Kidney epithelial cell (primary cell): ENCODE results near the gene PMAIP1. TPM values are rescaled to one million over a fixed set of nuclear protein-coding genes. Genes with fewer than 3 reads are reported as not detected.

ENCODE experiments used
- DNase-seq: peaks from one replicate; pipeline ENCODE4 v3.0.0-alpha.2; 2010; ENCODE audit warnings: low read depth
- H3K27me3 ChIP-seq: 2 replicates; pipeline ENCODE4 v1.6.0; 2011; ENCODE audit warnings: low read length; ENCODE audit not compliant: control insufficient read depth, insufficient read depth
- H3K36me3 ChIP-seq: 2 replicates; pipeline ENCODE4 v1.5.1; 2011; ENCODE audit warnings: low read length; ENCODE audit not compliant: control insufficient read depth, insufficient read depth
- H3K4me3 ChIP-seq: 2 replicates; pipeline ENCODE4 v1.5.1; 2011; ENCODE audit warnings: low read depth, mild to moderate bottlenecking, control low read depth, low read length
- total RNA-seq: library from RNA; depleted of rRNA; stranded (reverse); fragments of >200 nt; gene quantifications from 2 replicates; pipeline ENCODE4 v1.2.3, GENCODE V29; 2015
- TF ChIP-seq, protein P1 (sequence below): IDR thresholded peaks from 2 replicates; pipeline ENCODE4 v1.5.1; 2011; ENCODE audit warnings: mild to moderate bottlenecking, moderate library complexity, low read length, control low read depth, inconsistent platforms; ENCODE audit not compliant: insufficient read depth, poor library complexity, severe bottlenecking

Gene PMAIP1
- total RNA-seq, 1 donor from 2014 or later = 73.9 TPM

DNA sequence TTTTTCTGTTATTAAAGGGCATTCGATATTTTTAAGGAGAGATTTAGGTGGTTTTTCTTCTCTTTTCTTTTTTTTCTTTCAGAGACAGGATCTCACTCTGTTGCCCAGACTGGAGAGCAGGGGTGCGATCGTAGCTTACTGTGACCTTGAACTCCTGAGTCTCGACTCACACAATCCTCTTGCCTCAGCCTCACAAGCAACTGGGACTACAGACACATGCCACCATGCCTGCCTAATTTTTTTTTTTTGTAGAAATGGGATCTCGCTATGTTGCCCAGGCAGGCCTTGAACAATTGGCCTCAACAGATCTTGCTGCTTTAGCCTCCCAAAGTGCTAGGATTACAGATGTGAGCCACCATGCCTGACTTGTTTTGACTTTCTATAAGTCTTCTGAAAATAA is 26.3 kb downstream of the PMAIP1 start:
- Histone ChIP-seq H3K27me3 (no peaks in the 10 kb centered on the region), H3K36me3 (no peaks in the 10 kb centered on the region), H3K4me3 (no peak overlapping the region)
- DNase-seq = no peak
- TF ChIP-seq, protein P1, sequence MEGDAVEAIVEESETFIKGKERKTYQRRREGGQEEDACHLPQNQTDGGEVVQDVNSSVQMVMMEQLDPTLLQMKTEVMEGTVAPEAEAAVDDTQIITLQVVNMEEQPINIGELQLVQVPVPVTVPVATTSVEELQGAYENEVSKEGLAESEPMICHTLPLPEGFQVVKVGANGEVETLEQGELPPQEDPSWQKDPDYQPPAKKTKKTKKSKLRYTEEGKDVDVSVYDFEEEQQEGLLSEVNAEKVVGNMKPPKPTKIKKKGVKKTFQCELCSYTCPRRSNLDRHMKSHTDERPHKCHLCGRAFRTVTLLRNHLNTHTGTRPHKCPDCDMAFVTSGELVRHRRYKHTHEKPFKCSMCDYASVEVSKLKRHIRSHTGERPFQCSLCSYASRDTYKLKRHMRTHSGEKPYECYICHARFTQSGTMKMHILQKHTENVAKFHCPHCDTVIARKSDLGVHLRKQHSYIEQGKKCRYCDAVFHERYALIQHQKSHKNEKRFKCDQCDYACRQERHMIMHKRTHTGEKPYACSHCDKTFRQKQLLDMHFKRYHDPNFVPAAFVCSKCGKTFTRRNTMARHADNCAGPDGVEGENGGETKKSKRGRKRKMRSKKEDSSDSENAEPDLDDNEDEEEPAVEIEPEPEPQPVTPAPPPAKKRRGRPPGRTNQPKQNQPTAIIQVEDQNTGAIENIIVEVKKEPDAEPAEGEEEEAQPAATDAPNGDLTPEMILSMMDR = no peak

DNA sequence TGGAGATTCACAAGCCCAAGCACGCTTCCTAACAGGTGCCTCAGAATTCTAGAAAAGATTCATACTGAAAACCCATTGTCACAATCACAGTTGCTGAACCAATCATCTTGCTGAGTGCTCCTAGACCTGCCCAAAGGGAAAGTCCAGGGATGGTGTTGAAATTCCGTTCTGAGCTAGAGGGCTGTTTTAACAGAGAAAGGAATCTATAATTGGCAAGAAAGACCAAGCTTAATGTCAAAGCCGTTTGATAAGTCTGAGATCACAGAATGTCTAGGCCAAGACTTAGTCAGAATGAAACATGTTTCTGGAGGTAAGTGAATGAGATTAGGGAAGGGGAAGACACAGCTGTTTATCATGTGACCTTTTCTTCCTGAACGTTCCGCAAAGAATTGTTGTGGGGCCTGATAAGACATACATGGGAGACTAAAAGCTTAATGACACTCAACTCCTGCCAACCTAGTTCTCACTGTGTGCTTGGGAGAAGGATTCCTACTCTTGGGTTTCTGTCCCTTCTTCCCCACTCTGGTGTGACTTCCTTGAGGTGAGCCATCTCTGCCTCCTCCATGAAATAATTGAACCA is 27.5 kb downstream of the PMAIP1 start:
- DNase-seq = no peak
- TF ChIP-seq, protein P1 = no peak
- no peaks in the 10 kb centered on the region for H3K36me3 ChIP-seq
- H3K27me3 ChIP-seq = no peaks in the 10 kb centered on the region
- no peak overlapping the region for H3K4me3 ChIP-seq

DNA sequence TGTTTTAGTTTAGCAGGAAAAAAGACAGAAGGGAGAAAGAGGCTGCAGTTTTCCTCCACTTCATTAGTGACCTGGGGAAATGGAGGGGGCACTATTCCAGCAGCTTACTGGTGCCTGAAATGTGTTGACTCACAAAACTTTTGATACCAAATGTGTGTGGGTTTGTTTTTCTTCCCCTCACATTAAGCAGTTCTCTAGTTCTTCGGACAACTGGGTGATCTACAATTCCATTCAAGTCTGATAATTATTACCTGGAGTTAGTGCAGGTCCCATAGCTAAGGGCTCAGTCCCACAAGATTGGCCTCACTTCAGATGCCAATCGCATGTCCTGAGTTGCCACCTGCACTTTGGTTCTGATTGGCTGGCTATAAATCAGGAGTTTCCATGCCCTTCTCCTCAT is 28.4 kb downstream of the PMAIP1 start:
- Histone ChIP-seq H3K27me3 (no peaks in the 10 kb centered on the region), H3K36me3 (no peaks in the 10 kb centered on the region), H3K4me3 (no peak overlapping the region)
- TF ChIP-seq, protein P1 = no peak
- DNase-seq = no peak

DNA sequence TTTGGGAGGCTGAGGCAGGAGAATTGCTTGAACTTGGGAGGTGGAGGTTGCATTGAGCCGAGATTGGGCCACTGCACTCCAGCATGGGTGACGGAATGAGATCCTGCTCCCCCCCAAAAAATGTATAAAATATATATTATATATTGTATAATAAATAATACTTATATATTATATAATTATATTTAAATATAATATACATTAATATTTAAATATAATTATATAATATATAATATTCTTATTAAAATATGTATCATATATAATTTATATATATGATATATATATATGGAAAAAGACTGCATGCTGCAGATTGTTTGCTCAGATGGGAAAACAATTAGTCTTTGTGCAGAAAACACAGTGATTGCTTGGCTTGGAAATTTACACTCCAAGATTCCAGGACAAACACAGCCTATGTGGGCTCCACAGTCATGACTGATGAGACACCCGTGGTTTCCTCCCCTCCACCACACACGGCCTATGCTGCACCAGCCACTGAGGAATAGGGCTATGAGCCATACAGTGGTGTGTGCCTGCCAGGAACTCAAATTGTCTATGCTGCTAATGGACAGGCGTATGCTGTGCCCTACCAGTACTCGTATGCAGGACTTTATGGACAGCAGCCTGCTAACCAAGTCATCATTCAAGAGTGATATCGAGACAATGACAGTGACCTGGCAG is 30.0 kb downstream of the PMAIP1 start:
- Histone ChIP-seq H3K4me3 (no peak overlapping the region), H3K36me3 (no peaks in the 10 kb centered on the region), H3K27me3 (no peaks in the 10 kb centered on the region)
- DNase-seq = no peak
- TF ChIP-seq, protein P1 = no peak

DNA sequence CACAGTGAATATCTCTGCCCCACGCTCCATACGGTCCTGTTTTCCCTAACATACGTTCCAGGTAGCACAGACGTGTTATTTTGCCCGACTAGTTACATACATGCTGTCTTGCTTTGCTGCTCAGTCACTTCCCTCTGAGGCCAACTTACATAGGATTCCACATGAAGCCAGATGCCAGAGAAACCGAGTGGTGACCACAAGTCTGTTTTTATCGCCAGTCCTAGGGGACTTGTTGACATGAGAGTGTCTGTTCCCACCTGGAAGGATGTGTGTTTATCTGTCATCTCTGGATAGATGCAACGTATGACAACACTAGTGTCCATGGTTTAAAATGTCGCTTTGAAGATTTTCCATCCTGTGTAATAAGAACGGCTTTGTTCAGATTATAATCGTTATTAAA is 32.6 kb downstream of the PMAIP1 start:
- TF ChIP-seq, protein P1 = no peak
- H3K36me3 ChIP-seq = no peaks in the 10 kb centered on the region

DNA sequence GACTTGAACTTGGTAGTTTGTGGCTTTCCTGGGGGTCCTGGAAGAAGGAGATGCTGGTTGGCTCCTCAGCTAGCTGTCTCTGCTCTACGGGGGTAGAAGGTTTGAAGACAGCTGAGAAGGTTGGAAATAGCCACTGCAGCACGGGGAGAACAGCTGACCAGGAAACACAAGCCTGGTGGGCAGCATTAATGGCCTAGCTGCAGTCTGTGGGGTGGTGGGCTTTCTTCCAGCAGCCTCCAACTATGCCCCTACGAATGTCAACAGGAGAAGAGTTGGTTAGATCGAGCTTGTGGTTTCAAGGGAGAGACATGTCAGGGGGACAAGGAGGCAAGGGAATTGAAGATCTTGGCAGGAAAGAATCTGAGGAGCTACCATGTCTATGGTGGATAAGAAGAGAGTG is 38.9 kb downstream of the PMAIP1 start:
- DNase-seq = no peak
- TF ChIP-seq, protein P1 = no peak
- H3K27me3 ChIP-seq = no peaks in the 10 kb centered on the region
- no peak overlapping the region for H3K4me3 ChIP-seq
- no peaks in the 10 kb centered on the region for H3K36me3 ChIP-seq

More for the DNA sequence above, 32.6 kb downstream of the PMAIP1 start:
- DNase-seq = no peak
- H3K27me3 ChIP-seq = no peaks in the 10 kb centered on the region
- no peak overlapping the region for H3K4me3 ChIP-seq
